GM12892 (cell line): ENCODE measurements around the gene UBN1.

Source experiments
- DNase-seq: peaks from one replicate; pipeline ENCODE4 v3.0.0; 2011; ENCODE audit not compliant: insufficient read length
- FAIRE-seq: peaks from 2 replicates; lab custom pipeline; 2011; peaks lifted over from hg19 to GRCh38; lab: Jason Lieb, UNC
- POLR2A ChIP-seq: IDR thresholded peaks from 2 replicates; pipeline ENCODE4 v1.6.1; 2011; ENCODE audit warnings: low read depth, low read length, control low read depth
- POLR2AphosphoS5 ChIP-seq: IDR thresholded peaks from 2 replicates; pipeline ENCODE4 v1.6.1; 2011; ENCODE audit warnings: low read depth, low read length, control low read depth
- TAF1 ChIP-seq: IDR thresholded peaks from 2 replicates; pipeline ENCODE4 v1.6.1; 2011; ENCODE audit warnings: low read depth, mild to moderate bottlenecking, control low read depth, low read length, borderline replicate concordance

Gene UBN1

DNA sequence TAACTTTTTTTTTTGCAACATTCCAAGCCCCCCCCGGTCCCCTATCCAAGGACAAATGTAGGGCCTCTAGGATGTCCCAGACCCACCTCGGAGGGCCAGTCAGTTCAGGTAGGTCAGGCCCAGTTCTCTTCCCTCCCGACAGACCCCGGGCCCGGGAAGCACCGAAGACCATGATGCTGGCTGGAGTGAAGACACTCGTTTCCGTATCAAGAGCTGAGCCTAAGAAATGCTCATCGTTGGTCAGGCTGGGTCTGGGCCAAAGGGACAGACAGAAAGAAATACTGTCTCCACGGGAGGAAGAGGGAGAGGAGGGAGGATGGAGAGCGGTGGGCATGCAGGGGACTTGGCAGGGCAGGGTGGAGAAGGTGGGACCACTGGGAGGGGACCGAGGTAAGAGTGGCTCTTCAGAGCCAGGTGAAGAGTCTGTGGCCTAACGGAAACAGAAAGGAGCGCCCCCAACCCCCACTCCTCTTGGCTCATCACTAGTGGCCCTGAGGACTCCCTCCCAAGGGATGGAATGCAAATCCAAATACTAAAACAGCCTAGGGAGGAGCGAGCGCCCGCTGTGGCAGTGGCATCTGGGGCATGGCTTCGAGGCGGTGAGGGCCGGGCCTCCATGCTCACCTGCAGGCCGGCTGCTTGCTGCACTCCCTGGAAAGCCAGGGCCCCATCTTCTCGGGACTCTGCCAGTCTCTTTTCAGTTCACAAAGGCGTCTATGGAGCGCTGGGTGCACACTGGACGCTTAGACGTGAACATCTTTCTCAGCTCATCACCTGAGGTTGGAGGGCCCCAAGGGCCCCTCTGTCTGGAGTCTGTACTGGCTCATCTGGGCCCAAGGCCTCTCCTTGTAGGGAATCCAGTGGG lies 43.2 kb upstream of the UBN1 start:
- TF ChIP-seq POLR2A (no peak), TAF1 (no peak), POLR2AphosphoS5 (no peak)
- FAIRE-seq (no peak), DNase-seq (no peak)

DNA sequence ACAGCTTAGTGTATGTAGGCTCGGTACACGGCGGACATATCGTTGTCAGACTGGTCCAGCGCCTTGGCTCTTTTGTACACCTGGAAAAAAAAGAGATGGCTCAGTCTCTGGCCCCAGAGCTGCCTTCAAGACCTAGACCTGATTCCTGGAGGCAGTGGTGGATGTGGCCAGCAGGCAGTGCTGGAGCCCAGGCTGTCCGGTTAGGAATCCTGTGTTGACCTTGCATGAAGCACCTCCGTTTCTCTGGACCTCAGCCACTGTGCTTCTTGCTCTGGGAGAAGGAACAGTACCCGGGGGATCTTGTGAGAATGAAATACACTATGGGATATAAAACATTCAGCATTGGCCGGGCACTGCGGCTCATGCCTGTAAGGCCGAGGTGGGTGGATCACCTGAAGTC lies 42.0 kb upstream of the UBN1 start:
- DNase-seq (no peak), FAIRE-seq (no peak)
- TF ChIP-seq POLR2AphosphoS5, result no peak
- no peak for TF ChIP-seq TAF1
- no peak for TF ChIP-seq POLR2A

DNA sequence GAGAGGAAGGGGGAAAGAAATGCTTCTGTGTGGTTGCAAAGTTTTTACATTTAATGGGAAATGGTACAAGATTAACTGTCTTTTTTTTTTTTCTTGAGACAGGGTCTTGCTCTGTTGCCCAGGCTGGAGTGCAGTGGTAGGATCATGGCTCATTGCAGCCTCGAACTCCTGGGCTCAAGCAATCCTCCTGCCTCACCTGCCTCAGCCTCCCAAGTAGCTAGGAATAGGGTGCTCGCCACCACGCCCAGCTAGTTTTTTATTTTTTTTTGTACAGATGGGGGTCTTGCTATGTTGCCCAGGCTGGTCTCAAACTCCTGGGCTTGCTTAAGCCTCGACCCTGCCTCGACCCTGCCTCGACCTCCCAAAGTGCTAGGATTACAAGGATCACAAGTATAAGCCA lies 41.0 kb upstream of the UBN1 start:
- TF ChIP-seq TAF1 (no peak), POLR2AphosphoS5 (no peak), POLR2A (no peak)
- DNase-seq (no peak), FAIRE-seq (no peak)

DNA sequence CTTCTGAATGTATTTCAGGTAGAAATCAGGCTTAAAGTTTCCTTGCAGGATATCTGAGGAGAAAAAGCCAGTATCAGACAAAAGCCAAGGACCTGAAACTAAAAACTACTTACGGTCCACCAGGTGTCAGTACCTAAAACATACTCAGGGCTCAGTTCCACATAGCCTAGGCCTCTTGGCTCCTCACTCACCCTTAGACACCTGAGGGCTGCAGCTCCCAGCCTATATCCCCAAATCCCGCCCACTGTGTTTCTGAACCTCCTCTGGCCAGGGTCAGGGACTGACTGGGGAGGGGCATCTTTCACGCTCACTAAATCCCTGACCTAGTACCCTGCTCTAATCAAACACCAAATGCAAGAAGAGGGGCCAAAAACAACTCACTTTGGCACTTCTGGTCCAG lies 36.0 kb upstream of the UBN1 start:
- FAIRE-seq (no peak), DNase-seq (no peak)
- TF ChIP-seq POLR2A (no peak), TAF1 (no peak), POLR2AphosphoS5 (no peak)

DNA sequence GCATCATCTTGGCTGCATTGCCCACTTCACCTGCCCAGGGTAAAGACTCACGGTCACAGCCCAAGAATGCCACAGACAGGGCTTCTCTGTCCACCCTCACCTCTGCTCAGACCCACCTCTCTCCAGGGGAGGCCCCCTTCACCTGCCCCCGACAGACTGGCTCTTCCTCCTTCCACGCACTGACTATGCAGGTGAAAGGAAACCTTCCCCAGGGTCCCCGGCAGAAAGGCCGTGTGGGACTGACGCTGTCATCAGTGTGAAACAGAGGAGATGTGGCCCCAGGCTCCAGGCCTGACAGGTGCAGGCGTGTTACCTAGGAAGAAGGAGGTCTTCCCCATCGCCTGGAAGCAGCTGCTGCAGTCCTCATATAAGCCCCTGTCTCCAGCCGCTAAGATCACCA lies 35.5 kb upstream of the UBN1 start:
- DNase-seq, result no peak
- TF ChIP-seq TAF1 (no peak), POLR2A (no peak), POLR2AphosphoS5 (no peak)
- no peak for FAIRE-seq

DNA sequence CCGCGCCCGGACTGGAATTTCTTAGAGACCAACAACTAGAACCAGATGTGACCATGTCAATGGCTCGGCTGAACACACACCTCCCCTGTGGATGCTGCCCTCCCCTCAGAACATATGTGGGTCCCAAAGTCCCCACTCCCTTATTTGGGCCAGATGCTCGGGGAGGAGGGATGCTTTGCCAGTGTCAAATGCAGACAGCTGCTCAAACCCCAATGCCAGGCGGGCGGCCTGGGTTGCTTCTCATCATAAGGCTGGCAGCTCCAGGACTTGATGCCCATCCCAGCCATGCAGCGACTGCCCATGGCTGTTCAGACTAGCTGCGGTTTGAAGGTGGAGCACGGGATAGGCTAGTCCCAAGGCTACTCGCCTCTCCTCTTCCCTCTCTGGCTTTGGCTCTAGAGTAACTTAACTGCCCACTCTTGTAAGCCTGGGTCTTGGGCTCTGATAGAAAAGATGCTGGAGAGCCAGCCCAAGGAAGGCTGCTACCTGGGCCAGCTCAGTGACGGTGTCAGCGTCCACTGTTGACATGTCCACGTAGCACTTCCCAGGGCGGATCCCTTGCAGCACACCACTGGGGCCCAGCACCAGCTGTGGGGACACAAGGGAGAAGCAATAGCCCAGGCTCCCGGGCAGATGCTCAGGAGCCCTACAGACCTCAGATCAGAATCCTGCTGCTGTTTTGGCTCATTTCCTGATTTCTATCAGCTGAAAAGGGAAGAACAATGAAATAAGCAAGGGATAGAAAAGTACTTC lies 33.9 kb upstream of the UBN1 start:
- TF ChIP-seq TAF1 (no peak), POLR2AphosphoS5 (no peak), POLR2A (no peak)
- FAIRE-seq (no peak), DNase-seq (no peak)

DNA sequence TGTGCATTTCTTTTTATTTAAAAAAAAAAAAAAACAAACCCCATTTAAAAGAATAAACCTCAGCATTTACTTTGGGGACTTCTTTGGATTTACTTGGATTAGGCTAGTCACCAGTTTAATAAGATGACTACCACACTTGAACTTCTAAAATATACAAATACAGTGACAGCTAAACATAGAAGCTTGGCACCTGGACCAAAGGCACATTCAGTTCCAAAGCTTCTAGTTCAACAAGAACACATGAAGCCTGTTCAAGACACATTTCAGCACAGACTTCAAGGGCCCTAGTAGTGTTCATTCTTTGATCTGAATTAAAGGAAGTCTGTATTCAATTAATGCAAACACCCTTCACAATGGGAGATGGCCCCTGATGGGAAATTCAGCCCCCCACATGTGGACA lies 33.2 kb upstream of the UBN1 start:
- no peak for FAIRE-seq
- no peak for TF ChIP-seq TAF1
- TF ChIP-seq POLR2AphosphoS5, result no peak
- TF ChIP-seq POLR2A, result no peak

DNA sequence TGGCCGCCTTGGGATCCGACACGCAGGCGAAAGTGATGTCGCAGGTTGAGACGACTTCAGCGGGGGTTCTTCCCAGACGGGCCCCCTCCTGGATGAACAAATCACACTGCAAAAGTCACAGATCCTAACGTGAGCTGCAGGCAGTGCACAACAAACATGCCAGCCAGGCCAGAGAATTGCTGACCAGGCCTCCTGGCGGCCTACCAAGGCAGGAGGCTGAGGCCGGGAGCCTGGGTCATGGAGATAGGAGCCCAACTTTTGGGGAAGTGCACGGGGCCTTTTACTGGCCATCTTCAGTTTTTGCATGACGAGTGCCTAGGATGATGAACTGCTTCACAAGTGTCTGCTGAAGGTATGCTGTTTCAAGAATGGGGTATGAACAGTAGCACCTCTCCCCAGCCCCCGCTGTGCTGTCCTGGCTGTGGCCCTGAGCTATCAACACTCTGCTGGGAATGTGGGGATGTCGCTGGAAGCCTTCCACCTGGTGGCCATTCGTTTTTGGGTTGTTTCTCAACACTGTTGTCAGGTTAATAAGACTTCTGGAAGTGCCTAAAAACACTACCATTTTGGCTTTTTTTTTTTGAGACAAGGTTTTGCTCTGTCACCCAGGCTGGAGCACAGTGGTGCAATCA lies 32.6 kb upstream of the UBN1 start:
- TF ChIP-seq POLR2A (no peak), TAF1 (no peak), POLR2AphosphoS5 (no peak)
- FAIRE-seq (no peak), DNase-seq (no peak)

More for the DNA sequence above, 33.2 kb upstream of the UBN1 start:
- no peak for DNase-seq

DNA sequence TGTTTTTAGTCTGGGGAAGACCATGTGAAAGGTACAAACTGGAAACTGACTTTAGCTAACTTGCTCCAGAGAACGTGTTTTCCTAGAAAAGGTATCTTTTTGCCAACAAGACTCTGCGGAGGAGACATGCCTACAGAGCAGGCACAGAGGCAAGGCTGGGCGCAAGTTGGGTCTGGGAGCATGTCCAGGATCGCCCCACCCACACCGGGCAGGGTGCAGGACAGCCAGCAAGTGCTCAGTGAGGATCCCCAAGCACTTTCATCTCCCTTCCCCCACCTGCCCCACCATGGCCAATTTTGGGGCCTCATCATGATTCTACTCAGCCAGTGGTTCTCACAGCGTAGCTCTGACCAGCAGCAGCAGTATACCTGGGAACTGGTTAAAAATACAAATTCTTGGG lies 26.6 kb upstream of the UBN1 start:
- TF ChIP-seq POLR2A, result no peak
- DNase-seq (no peak), FAIRE-seq (no peak)

DNA sequence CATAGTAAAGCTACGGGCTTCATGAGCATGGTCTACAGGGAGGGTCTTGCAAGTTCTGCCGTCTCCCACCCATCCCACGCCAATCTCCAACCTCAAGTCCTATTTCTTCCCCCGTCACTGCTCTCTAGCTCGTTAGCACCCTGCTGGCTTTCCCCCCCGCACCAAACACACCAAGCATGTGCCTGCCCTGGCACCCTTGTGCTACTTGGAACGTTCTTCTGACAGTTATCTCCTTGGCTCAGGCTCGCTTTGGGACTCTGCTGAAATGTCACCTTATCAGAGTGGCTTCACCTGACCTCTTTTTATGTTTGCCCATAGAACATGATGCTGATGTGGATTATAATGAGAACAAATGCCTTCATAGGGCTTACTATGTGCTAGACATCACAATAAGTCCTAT lies 22.1 kb upstream of the UBN1 start:
- DNase-seq (no peak), FAIRE-seq (no peak)
- TF ChIP-seq TAF1 (no peak), POLR2A (no peak), POLR2AphosphoS5 (no peak)

DNA sequence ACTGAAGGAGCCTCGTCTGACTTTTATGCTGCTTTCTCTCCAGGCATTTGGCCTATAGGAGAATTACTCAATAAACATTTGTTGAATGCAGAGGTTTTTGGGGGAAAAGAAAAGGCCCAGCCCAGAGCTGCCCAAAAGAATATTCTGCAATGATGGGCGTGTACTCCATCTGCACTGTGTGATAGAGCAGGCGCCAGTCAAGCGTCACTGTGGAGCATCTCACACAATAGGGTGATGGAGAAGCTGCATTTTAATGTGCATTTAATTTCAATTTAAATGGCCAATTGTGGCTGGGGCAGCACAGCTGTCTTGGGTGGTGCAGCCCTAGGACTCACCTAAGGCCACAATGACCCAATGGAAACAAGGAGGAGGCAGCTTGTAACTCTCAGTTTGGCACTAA lies 20.8 kb upstream of the UBN1 start:
- FAIRE-seq, result no peak
- no peak for DNase-seq
- TF ChIP-seq POLR2AphosphoS5, result no peak
